HL-60 (cell line): Measurements from ENCODE around the gene DCC.

ENCODE experiments used
- DNase-seq, 2 experiments: peaks; one replicate each; pipeline ENCODE4 v3.0.0-alpha.2; 2010 to 2020; ENCODE audit warnings: low read depth in 1 of 2, low spot score in 1 of 2
- H3K27ac ChIP-seq: fragments of 250-450 bp; sonication (Bioruptor Pico); replicated peaks from 2 replicates; pipeline ENCODE4 v1.5.1; 2020; ENCODE audit warnings: mild to moderate bottlenecking, moderate library complexity
- H3K27me3 ChIP-seq: fragments of 250-450 bp; sonication (Bioruptor Pico); 2 replicates; pipeline ENCODE4 v1.5.1; 2021; ENCODE audit warnings: mild to moderate bottlenecking, moderate library complexity; ENCODE audit not compliant: insufficient read depth, poor library complexity, severe bottlenecking
- H3K4me3 ChIP-seq: replicated peaks from 2 replicates; pipeline ENCODE4 v1.5.1; 2011; ENCODE audit warnings: mild to moderate bottlenecking, control low read depth, low read length; ENCODE audit not compliant: insufficient read depth
- GABPA ChIP-seq: IDR thresholded peaks from 2 replicates; pipeline ENCODE4 v1.6.1; 2012; ENCODE audit warnings: low read depth
- POLR2AphosphoS5 ChIP-seq: IDR thresholded peaks from 2 replicates; pipeline ENCODE4 v1.6.1; 2012; ENCODE audit warnings: low read depth
- REST ChIP-seq: IDR thresholded peaks from 2 replicates; pipeline ENCODE4 v1.6.1; 2012; ENCODE audit warnings: low read depth; ENCODE audit not compliant: insufficient replicate concordance
- SPI1 ChIP-seq: IDR thresholded peaks from 2 replicates; pipeline ENCODE4 v1.6.1; 2012; ENCODE audit warnings: low read depth, mild to moderate bottlenecking, borderline replicate concordance
- TF ChIP-seq, protein P1 (sequence below): IDR thresholded peaks from one replicate; pipeline ENCODE4 v1.5.1; 2011; ENCODE audit warnings: low read length, control low read depth, inconsistent platforms; ENCODE audit not compliant: insufficient read depth

DCC gene

GRCh38 chr18:52349498-52349897 lies 9.5 kb downstream of the DCC start:
- H3K27me3 ChIP-seq, result peaks cover 4% of the 10 kb centered on the region
- DNase-seq, result no peak
- no peak overlapping the region for H3K27ac ChIP-seq
- no peak overlapping the region for H3K4me3 ChIP-seq
- TF ChIP-seq GABPA, result no peak
- no peak for TF ChIP-seq POLR2AphosphoS5
- TF ChIP-seq SPI1, result no peak
- TF ChIP-seq, protein P1, sequence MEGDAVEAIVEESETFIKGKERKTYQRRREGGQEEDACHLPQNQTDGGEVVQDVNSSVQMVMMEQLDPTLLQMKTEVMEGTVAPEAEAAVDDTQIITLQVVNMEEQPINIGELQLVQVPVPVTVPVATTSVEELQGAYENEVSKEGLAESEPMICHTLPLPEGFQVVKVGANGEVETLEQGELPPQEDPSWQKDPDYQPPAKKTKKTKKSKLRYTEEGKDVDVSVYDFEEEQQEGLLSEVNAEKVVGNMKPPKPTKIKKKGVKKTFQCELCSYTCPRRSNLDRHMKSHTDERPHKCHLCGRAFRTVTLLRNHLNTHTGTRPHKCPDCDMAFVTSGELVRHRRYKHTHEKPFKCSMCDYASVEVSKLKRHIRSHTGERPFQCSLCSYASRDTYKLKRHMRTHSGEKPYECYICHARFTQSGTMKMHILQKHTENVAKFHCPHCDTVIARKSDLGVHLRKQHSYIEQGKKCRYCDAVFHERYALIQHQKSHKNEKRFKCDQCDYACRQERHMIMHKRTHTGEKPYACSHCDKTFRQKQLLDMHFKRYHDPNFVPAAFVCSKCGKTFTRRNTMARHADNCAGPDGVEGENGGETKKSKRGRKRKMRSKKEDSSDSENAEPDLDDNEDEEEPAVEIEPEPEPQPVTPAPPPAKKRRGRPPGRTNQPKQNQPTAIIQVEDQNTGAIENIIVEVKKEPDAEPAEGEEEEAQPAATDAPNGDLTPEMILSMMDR, result no peak
- no peak for TF ChIP-seq REST

GRCh38 chr18:52352920-52353319 lies 12.9 kb downstream of the DCC start:
- no peak overlapping the region for H3K27ac ChIP-seq
- H3K27me3 ChIP-seq, result peaks cover 2% of the 10 kb centered on the region
- no peak overlapping the region for H3K4me3 ChIP-seq
- TF ChIP-seq, protein P1, result no peak
- TF ChIP-seq REST, result no peak
- TF ChIP-seq POLR2AphosphoS5, result no peak
- no peak for TF ChIP-seq SPI1
- no peak for TF ChIP-seq GABPA
- no peak for DNase-seq

GRCh38 chr18:52353589-52353988 lies 13.6 kb downstream of the DCC start:
- no peak for TF ChIP-seq REST
- TF ChIP-seq POLR2AphosphoS5, result no peak
- no peak for TF ChIP-seq SPI1
- TF ChIP-seq, protein P1, result no peak
- TF ChIP-seq GABPA, result no peak
- Histone ChIP-seq H3K4me3 (no peak overlapping the region), H3K27me3 (peaks cover 2% of the 10 kb centered on the region), H3K27ac (no peak overlapping the region)
- no peak for DNase-seq
